ENCODE results near the gene ZNF691.
"Not testable (repeated sequence)": the region's sequence is repeated elsewhere in the genome, so short reads cannot be mapped to it uniquely, and the experiment has no call there.

The ZNF691 gene

DNA sequence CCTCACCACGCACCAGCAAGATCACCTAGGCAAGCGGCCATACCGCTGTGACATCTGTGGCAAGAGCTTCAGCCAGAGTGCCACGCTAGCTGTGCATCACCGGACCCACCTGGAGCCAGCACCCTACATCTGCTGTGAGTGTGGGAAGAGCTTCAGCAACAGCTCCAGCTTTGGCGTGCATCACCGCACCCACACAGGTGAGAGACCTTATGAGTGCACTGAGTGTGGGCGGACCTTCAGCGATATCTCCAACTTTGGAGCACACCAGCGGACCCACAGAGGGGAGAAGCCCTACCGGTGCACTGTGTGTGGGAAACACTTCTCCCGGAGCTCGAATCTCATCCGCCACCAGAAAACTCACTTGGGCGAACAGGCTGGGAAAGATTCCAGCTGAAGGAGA, 5.0 kb downstream of the ZNF691 start:
- TF ChIP-seq, protein P1, sequence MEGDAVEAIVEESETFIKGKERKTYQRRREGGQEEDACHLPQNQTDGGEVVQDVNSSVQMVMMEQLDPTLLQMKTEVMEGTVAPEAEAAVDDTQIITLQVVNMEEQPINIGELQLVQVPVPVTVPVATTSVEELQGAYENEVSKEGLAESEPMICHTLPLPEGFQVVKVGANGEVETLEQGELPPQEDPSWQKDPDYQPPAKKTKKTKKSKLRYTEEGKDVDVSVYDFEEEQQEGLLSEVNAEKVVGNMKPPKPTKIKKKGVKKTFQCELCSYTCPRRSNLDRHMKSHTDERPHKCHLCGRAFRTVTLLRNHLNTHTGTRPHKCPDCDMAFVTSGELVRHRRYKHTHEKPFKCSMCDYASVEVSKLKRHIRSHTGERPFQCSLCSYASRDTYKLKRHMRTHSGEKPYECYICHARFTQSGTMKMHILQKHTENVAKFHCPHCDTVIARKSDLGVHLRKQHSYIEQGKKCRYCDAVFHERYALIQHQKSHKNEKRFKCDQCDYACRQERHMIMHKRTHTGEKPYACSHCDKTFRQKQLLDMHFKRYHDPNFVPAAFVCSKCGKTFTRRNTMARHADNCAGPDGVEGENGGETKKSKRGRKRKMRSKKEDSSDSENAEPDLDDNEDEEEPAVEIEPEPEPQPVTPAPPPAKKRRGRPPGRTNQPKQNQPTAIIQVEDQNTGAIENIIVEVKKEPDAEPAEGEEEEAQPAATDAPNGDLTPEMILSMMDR (IDR thresholded peaks at IDR 0.05; ENCODE audit: low read depth, low read length): no peak

DNA sequence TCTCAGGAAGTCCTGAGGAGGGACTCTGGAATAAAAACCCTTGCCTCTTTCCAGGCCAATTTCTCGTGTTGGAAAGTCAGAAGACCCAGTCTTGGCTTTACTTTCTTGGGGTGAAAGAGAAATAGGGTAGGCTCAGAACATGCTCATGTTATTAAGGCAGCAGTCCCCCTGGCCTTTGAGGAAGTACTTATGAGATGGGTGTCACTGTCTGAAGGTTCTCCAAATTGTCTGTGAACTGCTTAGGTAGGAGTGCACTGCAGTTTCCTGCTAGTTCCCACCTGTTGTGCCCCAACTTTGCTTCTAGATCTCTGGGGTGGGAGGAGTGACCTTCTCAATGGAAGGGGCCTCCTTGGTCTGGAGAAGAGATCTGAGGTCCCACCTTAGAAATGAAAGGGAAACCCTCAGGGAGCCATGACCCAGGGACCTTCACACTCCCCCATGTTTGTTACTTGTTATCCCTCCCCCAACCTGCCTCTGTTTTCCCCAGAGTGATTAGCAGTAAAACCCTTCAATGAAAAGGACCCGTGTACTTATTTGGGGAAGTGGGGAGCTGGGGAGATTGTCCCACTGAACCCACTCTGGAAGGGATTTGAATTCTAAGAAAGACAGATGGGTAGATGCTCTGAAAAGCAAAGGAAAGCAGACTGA, 5.7 kb downstream of the ZNF691 start:
- TF ChIP-seq, protein P1 (IDR thresholded peaks at IDR 0.05; ENCODE audit: low read depth, low read length): no peak
- DNase-seq (ENCODE audit: extremely low read depth, low read depth): no peak

More for the DNA sequence above, 5.0 kb downstream of the ZNF691 start:
- DNase-seq (ENCODE audit: extremely low read depth, low read depth): no peak

DNA sequence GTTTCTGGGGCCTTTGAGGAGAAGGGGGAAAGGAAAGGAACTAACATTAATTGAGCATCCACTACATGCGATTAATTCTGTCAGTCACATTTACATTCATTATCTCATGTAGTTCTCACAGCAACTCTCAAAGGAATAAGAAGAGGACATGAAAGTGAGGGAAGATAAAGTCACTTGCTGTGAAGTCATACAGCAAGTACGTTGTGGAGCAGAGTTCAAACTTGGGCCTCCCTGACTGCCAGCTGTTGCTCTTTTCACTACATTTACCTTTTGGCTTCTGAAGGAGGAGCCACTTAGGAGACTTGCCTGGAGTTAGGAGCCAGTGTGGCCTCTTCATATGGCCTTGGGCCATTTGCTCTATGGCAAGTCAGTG, 6.2 kb downstream of the ZNF691 start:
- no peak for DNase-seq (ENCODE audit: extremely low read depth, low read depth)
- TF ChIP-seq, protein P1 (IDR thresholded peaks at IDR 0.05; ENCODE audit: low read depth, low read length): no peak

DNA sequence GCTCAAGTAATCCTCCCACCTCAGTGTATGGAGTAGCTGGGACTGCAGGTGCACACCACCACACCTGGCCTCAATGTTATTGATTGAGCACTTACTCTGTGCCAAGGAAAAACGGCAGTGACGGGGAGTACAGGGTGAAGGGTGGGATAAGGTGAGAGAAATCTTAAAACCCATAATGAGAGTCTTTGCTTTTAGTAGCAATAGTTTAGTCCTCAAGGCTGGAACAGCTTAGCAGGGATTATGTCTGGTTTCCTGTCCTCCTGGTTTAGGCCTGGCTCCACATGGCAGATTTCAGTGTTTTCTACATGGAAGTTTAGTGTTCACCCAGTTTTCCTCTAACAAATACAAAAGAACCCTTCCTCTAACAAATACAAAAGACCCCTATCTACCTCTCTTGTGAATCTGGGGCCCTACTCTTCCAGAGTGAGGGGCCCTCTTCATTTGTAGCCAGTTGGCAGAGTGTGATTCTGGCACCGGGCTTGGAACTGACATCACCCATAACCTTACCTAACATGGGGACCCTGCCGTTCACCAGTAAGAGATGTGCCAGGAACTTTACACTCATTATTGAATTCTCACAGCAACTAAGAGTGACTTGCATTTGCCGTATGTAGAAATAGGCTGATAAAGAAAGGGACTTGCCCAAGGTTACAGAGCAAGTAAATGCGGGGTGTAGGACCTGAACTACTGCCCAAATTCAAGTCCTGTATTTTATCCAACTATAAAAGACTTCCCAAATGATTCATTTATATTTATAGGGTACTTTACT, 6.9 kb downstream of the ZNF691 start:
- TF ChIP-seq, protein P1 (IDR thresholded peaks at IDR 0.05; ENCODE audit: low read depth, low read length): no peak
- no peak for DNase-seq (ENCODE audit: extremely low read depth, low read depth)

DNA sequence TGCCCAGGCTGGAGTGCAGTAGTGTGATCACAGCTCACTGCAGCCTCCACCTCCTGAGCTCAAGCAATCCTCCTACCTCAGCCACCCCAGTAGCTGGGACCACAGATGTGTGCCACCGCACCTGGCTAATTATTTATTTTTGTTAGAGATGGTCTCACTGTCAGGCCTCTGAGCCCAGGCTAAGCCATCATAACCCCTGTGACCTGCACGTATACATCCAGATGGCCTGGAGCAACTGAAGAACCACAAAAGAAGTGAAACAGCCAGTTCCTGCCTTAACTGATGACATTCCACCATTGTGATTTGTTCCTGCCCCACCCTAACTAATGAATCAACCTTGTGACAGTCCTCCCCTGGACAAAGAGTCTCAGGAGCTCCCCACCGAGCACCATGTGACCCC, 10.1 kb downstream of the ZNF691 start:
- DNase-seq (ENCODE audit: extremely low read depth, low read depth): not testable (repeated sequence)

DNA sequence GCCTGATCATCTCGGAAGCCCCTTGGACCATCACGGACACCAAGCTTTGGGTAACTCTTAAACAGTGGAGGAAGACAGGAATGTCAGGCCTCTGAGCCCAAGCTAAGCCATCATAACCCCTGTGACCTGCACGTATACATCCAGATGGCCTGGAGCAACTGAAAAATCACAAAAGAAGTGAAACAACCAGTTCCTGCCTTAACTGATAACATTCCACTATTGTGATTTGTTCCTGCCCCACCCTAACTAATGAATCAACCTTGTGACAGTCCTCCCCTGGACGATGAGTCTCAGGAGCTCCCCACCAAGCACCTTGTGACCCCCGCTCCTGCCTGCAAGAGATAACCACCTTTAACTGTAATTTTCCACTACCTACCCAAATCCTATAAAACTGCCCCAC, 13.0 kb downstream of the ZNF691 start:
- DNase-seq (ENCODE audit: extremely low read depth, low read depth): not testable (repeated sequence)

DNA sequence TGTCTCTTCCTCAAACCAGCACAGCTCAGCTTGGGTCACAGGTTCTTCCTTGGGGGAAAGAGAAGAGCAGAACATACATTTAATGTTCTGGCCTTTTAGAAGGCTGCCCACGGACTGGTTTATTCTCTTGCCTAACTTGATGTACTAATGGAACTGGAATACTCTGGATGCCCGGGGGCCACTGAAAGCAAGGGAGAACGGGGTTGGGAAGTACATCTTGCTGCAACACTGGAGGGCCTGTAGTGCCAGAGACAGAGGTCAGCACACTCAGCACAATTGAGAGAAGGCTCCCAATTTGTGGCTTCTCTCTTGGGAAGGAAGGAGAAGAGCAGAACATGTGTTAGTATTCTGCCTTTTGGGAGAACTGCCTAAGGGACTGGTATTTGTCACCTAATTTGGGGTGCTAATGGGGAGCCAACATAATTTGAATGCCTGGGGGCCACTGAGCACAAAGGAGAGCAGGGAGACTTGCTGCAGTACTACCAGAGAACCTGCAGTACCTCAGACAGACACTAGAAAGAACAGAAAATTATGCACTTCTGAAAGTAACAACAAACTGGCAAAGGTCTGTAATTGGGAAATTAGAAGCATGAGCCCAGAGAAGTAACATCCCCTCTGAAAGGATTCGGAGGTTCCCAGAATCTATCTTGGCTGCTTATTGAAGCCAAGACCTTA, 14.1 kb downstream of the ZNF691 start:
- no peak for DNase-seq (ENCODE audit: extremely low read depth, low read depth)
- TF ChIP-seq, protein P1 (IDR thresholded peaks at IDR 0.05; ENCODE audit: low read depth, low read length): no peak

DNA sequence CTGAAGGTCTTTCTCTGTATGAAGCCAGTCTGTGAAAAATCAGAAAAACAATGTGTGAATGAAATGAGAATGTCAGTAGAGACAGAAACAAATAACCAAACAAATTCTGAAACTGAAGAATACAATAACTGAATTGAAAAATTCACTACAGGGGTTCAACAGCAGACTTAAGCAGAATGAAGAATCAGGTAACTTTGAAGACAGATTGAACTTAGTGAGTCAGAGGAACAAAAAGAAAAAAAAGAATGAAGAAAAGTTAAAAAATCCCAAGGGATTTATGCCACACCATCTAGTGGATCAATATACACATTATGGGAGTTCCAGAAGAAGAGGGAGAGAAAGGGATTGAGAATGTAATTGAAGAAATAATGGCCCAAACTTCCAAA, 14.6 kb downstream of the ZNF691 start:
- TF ChIP-seq, protein P1 (IDR thresholded peaks at IDR 0.05; ENCODE audit: low read depth, low read length): no peak
- no peak for DNase-seq (ENCODE audit: extremely low read depth, low read depth)
